GM23248 (cell line): Measurements from ENCODE around the gene MKS1. TPM values are rescaled to one million over a fixed set of nuclear protein-coding genes. Genes with fewer than 3 reads are reported as not detected.

Experiments used
- DNase-seq: peaks from one replicate; pipeline ENCODE4 v3.0.0-alpha.2; 2015
- H2AFZ ChIP-seq: fragments of 200-600 bp; sonication (generic); 2 replicates; pipeline ENCODE4 v1.6.1; 2016; ENCODE audit warnings: antibody characterized with exemption
- H3F3A ChIP-seq: fragments of 200-600 bp; sonication (generic); 2 replicates; pipeline ENCODE4 v1.6.1; 2016; ENCODE audit warnings: mild to moderate bottlenecking, antibody characterized with exemption, mixed run types; ENCODE audit not compliant: insufficient read depth
- H3K27ac ChIP-seq: fragments of 200-600 bp; sonication (generic); 2 replicates; pipeline ENCODE4 v1.5.1; 2016; ENCODE audit warnings: mild to moderate bottlenecking
- H3K27me3 ChIP-seq: fragments of 200-600 bp; sonication (generic); replicated peaks from 2 replicates; pipeline ENCODE4 v1.6.1; 2016; ENCODE audit warnings: mild to moderate bottlenecking; ENCODE audit not compliant: insufficient read depth
- H3K36me3 ChIP-seq: fragments of 200-600 bp; sonication (generic); 2 replicates; pipeline ENCODE4 v1.6.1; 2016; ENCODE audit warnings: low read depth, mild to moderate bottlenecking
- H3K4me1 ChIP-seq: fragments of 200-600 bp; sonication (generic); 2 replicates; pipeline ENCODE4 v1.6.1; 2016; ENCODE audit warnings: mild to moderate bottlenecking; ENCODE audit not compliant: insufficient read depth
- H3K4me2 ChIP-seq: fragments of 200-600 bp; sonication (generic); one replicate; pipeline ENCODE4 v1.6.1; 2016; ENCODE audit warnings: mild to moderate bottlenecking; ENCODE audit not compliant: unreplicated experiment
- H3K4me3 ChIP-seq: fragments of 200-600 bp; sonication (generic); 2 replicates; pipeline ENCODE4 v1.5.1; 2016; ENCODE audit warnings: mild to moderate bottlenecking
- H3K79me2 ChIP-seq: fragments of 200-600 bp; sonication (generic); 2 replicates; pipeline ENCODE4 v1.6.1; 2016; ENCODE audit warnings: mild to moderate bottlenecking; ENCODE audit not compliant: insufficient read depth
- H3K9ac ChIP-seq: fragments of 200-600 bp; sonication (generic); 2 replicates; pipeline ENCODE4 v1.6.1; 2016; ENCODE audit warnings: mild to moderate bottlenecking
- H3K9me2 ChIP-seq: fragments of 200-600 bp; sonication (generic); 2 replicates; pipeline ENCODE4 v1.6.1; 2016; ENCODE audit warnings: mixed run types, mild to moderate bottlenecking, moderate library complexity; ENCODE audit not compliant: insufficient read depth
- H3K9me3 ChIP-seq: fragments of 200-600 bp; sonication (generic); one replicate; pipeline ENCODE4 v1.6.1; 2017; ENCODE audit warnings: low read depth
- H4K20me1 ChIP-seq: fragments of 200-600 bp; sonication (generic); 2 replicates; pipeline ENCODE4 v1.6.0; 2016; ENCODE audit not compliant: insufficient read depth
- EZH2 ChIP-seq: fragments of 200-600 bp; sonication (generic); IDR thresholded peaks from 2 replicates; pipeline ENCODE4 v1.6.1; 2018; ENCODE audit warnings: antibody characterized with exemption, mild to moderate bottlenecking; ENCODE audit not compliant: insufficient read depth, poor library complexity, severe bottlenecking
- EZH2phosphoT487 ChIP-seq: fragments of 200-600 bp; sonication (generic); IDR thresholded peaks from 2 replicates; pipeline ENCODE4 v1.6.1; 2018; ENCODE audit warnings: antibody characterized with exemption, moderate library complexity, mild to moderate bottlenecking, low read depth; ENCODE audit not compliant: insufficient read depth
- WGBS, 2 experiments: methylation state at CpG; one replicate each; pipeline ENCODE4 v1.1.6; 2015 to 2017; ENCODE audit warnings: low lambda C conversion rate in 2 of 2, low coverage in 1 of 2; ENCODE audit errors: missing lambda C conversion rate in 2 of 2; 5-methylcytosine and 5-hydroxymethylcytosine counted together
- in situ Hi-C: fragments of 300-500 bp; cut with MboI; formaldehyde crosslinking; loops from 2 replicates; pipeline ENCODE4 v1.15.0; 2020
- polyA plus RNA-seq: library from polyadenylated mRNA; unstranded; fragments of >200 nt; fragmentation: Nextera tagmentation; extraction: Ambion mirVana; gene quantifications from 2 replicates; pipeline ENCODE4 v1.2.1, GENCODE V29; 2016
- total RNA-seq: library from RNA; depleted of rRNA; stranded (reverse); fragments of >200 nt; shearing (Covaris generic); gene quantifications from 2 replicates; pipeline ENCODE4 v1.2.3, GENCODE V29; 2014

The MKS1 gene
- total and polyA plus RNA-seq, 2 experiments from 2014 or later: 14.1 to 15.3 TPM

DNA sequence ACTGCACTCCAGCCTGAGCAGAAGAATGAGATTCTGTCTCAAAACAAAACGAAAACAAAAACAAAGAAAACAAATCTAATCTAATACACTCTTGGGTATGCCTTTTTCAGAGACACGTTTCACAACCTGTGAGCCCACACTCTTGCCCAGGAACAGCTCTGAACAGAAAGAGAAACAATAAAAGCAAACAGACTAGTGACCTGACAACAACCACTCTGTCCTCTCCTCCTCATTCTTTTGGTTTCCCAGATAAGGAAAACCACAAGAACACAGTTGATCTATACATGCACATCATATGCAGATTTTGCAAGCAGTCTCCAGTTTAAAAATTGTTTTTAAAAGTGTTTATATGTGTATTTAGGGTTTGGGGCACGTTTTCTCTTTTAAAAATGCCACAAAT, 1.3 kb downstream of the MKS1 start:
- H3K79me2 ChIP-seq: no peaks in the 10 kb centered on the region
- whole genome bisulfite sequencing, 2 experiments: 88 to 91% methylated on average over 3 of the region's 3 CpGs
- in situ Hi-C loops: no loop called here

DNA sequence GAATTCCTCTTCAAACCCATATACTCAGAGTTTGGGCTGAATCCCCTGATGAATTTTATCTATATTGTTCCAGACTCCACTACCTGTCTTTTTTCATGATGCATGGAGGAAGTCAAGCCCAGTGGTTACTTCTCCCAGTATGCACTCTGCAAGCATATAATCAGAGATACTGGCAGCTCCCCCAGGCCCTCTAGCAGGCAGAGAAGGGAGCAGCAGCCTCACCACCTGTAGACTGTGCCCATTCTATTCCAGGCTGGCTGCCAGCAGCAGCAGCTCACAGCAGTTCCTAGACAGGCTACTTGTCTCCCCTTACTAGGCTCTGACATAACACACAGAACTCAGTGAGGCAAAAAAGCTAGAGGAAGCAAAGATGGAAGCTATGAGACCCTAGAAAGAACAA, 3.4 kb downstream of the MKS1 start:
- Histone ChIP-seq H2AFZ (no peak overlapping the region), H3K27ac (no peak overlapping the region), H3K79me2 (no peaks in the 10 kb centered on the region), H3F3A (0 out of 2 replicates have a peak, but pooled peaks cover 4% of the 10 kb centered on the region), H3K9me2 (no peaks in the 10 kb centered on the region), H3K9me3 (no peaks in the 10 kb centered on the region), H4K20me1 (no peaks in the 10 kb centered on the region), H3K27me3 (no peaks in the 10 kb centered on the region), H3K9ac (no peak overlapping the region), H3K4me3 (no peak overlapping the region), H3K4me2 (no peak overlapping the region), H3K36me3 (no peaks in the 10 kb centered on the region), H3K4me1 (peaks cover 9% of the 10 kb centered on the region; the same call in 1 of the 2 replicates)
- in situ Hi-C loops: no loop called here
- no peak for DNase-seq
- TF ChIP-seq EZH2 (no peak), EZH2phosphoT487 (no peak)

More for the DNA sequence above, 1.3 kb downstream of the MKS1 start:
- no peaks in the 10 kb centered on the region for H4K20me1 ChIP-seq
- no peaks in the 10 kb centered on the region for H3K27me3 ChIP-seq
- no peak overlapping the region for H3K4me3 ChIP-seq
- TF ChIP-seq EZH2phosphoT487 (no peak), EZH2 (no peak)
- no peak overlapping the region for H3K4me2 ChIP-seq
- no peak overlapping the region for H2AFZ ChIP-seq
- H3K9me3 ChIP-seq: no peaks in the 10 kb centered on the region
- H3K9ac ChIP-seq: no peak overlapping the region
- 0 out of 2 replicates have a peak, but pooled peaks cover 4% of the 10 kb centered on the region for H3F3A ChIP-seq
- H3K4me1 ChIP-seq: peaks cover 9% of the 10 kb centered on the region; the same call in 1 of the 2 replicates
- no peaks in the 10 kb centered on the region for H3K36me3 ChIP-seq
- H3K9me2 ChIP-seq: no peaks in the 10 kb centered on the region
- no peak for DNase-seq
- no peak overlapping the region for H3K27ac ChIP-seq

DNA sequence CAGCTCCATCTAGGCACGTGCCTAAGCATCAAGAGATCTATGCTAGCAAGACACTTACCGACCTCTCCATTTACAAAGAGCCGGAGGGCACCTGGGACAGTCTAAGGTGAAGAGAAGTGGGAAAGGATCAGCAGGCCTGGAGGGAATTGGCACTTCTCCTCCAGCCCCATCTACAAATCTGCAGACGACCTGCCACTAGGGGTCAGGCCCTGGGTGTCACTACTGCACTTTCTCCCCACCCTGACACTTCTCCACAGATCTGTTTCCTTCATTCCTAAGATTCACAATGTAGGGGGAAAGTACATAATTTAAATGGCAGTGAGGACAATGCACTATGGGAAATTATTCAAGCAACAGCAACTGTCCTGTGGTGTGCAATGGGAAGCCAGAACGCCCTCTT, 8.1 kb downstream of the MKS1 start:
- Histone ChIP-seq H3K9ac (no peak overlapping the region), H3K27me3 (no peaks in the 10 kb centered on the region), H3K4me2 (no peak overlapping the region), H3K9me3 (no peaks in the 10 kb centered on the region), H4K20me1 (no peaks in the 10 kb centered on the region), H3K27ac (no peak overlapping the region), H3K36me3 (no peaks in the 10 kb centered on the region), H3K9me2 (no peaks in the 10 kb centered on the region), H3K4me1 (no peaks in the 10 kb centered on the region), H2AFZ (no peak overlapping the region), H3K79me2 (no peaks in the 10 kb centered on the region), H3K4me3 (no peak overlapping the region), H3F3A (no peaks in the 10 kb centered on the region)
- WGBS, 2 experiments: 79 to 82% methylated on average over 5 of the region's 5 CpGs
- no peak for DNase-seq
- in situ Hi-C loops: no loop called here
- TF ChIP-seq EZH2: no peak
- no peak for TF ChIP-seq EZH2phosphoT487

DNA sequence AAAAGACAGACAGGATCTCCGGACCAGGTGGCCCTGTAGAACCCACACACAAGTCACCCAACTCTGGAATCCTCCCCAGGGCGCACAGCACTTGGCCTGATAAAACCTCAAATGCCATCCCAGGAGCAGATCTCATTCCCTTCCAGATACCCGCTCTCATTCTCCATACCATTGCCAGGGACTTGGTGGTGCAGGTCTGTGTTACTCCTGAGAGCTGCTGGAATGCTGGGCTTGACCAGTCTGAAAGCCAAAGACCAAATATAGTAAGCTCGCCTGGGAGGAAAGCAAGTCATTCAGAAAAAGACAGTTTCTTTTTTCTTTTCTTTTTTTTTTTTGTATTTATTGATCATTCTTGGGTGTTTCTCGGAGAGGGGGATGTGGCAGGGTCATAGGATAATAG, 10.7 kb downstream of the MKS1 start:
- H3K4me3 ChIP-seq: no peak overlapping the region
- H3K4me2 ChIP-seq: no peak overlapping the region
- H4K20me1 ChIP-seq: no peaks in the 10 kb centered on the region
- no peaks in the 10 kb centered on the region for H3K36me3 ChIP-seq
- H3K9me3 ChIP-seq: no peaks in the 10 kb centered on the region
- H3K79me2 ChIP-seq: no peaks in the 10 kb centered on the region
- H3K4me1 ChIP-seq: no peaks in the 10 kb centered on the region
- TF ChIP-seq EZH2phosphoT487: no peak
- TF ChIP-seq EZH2: no peak
- H2AFZ ChIP-seq: no peak overlapping the region
- no peak overlapping the region for H3K9ac ChIP-seq
- DNase-seq: no peak
- no peaks in the 10 kb centered on the region for H3K9me2 ChIP-seq
- no peaks in the 10 kb centered on the region for H3K27me3 ChIP-seq
- WGBS, 2 experiments: 94 to 97% methylated on average over 5 of the region's 5 CpGs
- in situ Hi-C loops: no loop called here
- no peak overlapping the region for H3K27ac ChIP-seq
- H3F3A ChIP-seq: no peaks in the 10 kb centered on the region

DNA sequence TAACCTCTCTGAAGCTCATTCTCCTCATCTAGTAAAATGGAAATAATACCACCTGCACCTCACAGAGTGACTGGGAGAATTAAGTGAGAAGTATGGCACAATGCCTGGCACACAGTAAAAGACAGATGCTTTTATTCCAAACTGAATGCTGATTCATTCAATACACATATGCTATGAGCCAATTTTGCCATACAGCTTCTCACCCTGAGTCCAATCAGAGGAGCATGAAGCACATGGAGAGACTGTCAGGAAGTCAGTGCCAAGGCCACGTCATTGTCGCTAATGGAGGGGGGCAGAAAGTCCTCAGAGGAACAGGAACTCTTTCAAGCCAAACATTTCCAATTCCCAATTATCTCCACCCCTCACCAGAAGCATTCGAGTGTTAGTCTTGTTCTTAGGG, 11.6 kb downstream of the MKS1 start:
- Histone ChIP-seq H2AFZ (no peak overlapping the region), H3K79me2 (no peaks in the 10 kb centered on the region), H3K36me3 (no peaks in the 10 kb centered on the region), H3K4me3 (no peak overlapping the region), H3F3A (no peaks in the 10 kb centered on the region), H4K20me1 (no peaks in the 10 kb centered on the region), H3K27ac (no peak overlapping the region), H3K4me2 (no peak overlapping the region), H3K4me1 (no peaks in the 10 kb centered on the region), H3K9me3 (no peaks in the 10 kb centered on the region), H3K9me2 (no peaks in the 10 kb centered on the region), H3K27me3 (no peaks in the 10 kb centered on the region), H3K9ac (no peak overlapping the region)
- in situ Hi-C loops: no loop called here
- no peak for TF ChIP-seq EZH2phosphoT487
- no peak for TF ChIP-seq EZH2
- peak; percentile 33 for DNase-seq
- 48 to 83% methylated on average over 3 of the region's 3 CpGs for WGBS, 2 experiments
